Measurements from ENCODE around the gene TSHZ2.

DNA sequence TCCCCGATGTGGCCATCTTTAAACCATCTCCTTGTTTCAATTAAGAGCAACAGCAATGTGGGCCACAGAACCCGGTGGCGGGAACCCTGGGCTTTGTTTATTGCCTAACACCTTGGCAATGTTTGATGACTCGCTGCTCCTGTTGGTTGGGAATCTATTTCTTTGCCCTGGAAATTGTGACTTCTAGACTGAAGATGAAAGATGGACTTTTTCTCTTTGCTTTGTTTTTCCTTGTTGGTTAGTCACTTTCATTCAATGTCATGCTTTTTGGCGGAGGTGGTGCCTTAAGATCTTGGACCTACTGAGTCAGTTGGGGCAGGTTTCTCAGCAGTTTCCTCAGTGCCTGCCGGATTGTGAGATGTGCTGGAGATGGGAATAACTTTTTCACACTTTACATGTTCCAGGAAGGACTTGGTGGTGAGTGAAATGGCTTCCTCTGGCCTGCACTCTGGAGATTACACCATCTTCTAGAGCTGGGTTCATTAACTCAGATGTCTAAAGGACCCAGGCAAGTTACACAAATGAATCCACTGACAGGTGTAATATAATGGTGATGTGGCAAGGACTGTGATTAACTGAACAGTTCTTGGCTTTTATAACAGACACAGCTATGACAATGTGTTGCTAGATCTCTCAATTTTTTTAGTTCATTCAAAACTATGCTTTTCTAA lies 56.3 kb downstream of the TSHZ2 start:
- no peak for TF ChIP-seq POLR2AphosphoS5 (IDR thresholded peaks at IDR 0.05; ENCODE audit: low read depth, low read length)
- TF ChIP-seq, protein P1, sequence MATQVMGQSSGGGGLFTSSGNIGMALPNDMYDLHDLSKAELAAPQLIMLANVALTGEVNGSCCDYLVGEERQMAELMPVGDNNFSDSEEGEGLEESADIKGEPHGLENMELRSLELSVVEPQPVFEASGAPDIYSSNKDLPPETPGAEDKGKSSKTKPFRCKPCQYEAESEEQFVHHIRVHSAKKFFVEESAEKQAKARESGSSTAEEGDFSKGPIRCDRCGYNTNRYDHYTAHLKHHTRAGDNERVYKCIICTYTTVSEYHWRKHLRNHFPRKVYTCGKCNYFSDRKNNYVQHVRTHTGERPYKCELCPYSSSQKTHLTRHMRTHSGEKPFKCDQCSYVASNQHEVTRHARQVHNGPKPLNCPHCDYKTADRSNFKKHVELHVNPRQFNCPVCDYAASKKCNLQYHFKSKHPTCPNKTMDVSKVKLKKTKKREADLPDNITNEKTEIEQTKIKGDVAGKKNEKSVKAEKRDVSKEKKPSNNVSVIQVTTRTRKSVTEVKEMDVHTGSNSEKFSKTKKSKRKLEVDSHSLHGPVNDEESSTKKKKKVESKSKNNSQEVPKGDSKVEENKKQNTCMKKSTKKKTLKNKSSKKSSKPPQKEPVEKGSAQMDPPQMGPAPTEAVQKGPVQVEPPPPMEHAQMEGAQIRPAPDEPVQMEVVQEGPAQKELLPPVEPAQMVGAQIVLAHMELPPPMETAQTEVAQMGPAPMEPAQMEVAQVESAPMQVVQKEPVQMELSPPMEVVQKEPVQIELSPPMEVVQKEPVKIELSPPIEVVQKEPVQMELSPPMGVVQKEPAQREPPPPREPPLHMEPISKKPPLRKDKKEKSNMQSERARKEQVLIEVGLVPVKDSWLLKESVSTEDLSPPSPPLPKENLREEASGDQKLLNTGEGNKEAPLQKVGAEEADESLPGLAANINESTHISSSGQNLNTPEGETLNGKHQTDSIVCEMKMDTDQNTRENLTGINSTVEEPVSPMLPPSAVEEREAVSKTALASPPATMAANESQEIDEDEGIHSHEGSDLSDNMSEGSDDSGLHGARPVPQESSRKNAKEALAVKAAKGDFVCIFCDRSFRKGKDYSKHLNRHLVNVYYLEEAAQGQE (IDR thresholded peaks at IDR 0.05; ENCODE audit: low read depth), result no peak
- TF ChIP-seq, protein P2, sequence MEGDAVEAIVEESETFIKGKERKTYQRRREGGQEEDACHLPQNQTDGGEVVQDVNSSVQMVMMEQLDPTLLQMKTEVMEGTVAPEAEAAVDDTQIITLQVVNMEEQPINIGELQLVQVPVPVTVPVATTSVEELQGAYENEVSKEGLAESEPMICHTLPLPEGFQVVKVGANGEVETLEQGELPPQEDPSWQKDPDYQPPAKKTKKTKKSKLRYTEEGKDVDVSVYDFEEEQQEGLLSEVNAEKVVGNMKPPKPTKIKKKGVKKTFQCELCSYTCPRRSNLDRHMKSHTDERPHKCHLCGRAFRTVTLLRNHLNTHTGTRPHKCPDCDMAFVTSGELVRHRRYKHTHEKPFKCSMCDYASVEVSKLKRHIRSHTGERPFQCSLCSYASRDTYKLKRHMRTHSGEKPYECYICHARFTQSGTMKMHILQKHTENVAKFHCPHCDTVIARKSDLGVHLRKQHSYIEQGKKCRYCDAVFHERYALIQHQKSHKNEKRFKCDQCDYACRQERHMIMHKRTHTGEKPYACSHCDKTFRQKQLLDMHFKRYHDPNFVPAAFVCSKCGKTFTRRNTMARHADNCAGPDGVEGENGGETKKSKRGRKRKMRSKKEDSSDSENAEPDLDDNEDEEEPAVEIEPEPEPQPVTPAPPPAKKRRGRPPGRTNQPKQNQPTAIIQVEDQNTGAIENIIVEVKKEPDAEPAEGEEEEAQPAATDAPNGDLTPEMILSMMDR (IDR thresholded peaks at IDR 0.05 in 2 of 3, conservative IDR thresholded peaks at IDR 0.05 in 1 of 3; ENCODE audit: borderline replicate concordance in 1 of 3, insufficient read depth in 1 of 3, low read depth in 2 of 3, low read length in 2 of 3), result no peak
- TF ChIP-seq CBX3 (IDR thresholded peaks at IDR 0.05; ENCODE audit: low read depth), result no peak
- no peak for TF ChIP-seq MAX (IDR thresholded peaks at IDR 0.05)
- no peak for TF ChIP-seq POLR2A (IDR thresholded peaks at IDR 0.05; ENCODE audit: borderline replicate concordance, extremely low read depth, insufficient read depth, insufficient read length)
- TF ChIP-seq SP1 (IDR thresholded peaks at IDR 0.05; ENCODE audit: low read depth), result no peak
- TF ChIP-seq CEBPB (IDR thresholded peaks at IDR 0.05; ENCODE audit: low read depth), result no peak
- no peak for TF ChIP-seq RAD21 (IDR thresholded peaks at IDR 0.05; ENCODE audit: low read depth)
- TF ChIP-seq EZH2phosphoT487 (IDR thresholded peaks at IDR 0.05; ENCODE audit: borderline replicate concordance), result no peak
- TF ChIP-seq EZH2 (IDR thresholded peaks at IDR 0.05), result no peak
- TF ChIP-seq, protein P3, sequence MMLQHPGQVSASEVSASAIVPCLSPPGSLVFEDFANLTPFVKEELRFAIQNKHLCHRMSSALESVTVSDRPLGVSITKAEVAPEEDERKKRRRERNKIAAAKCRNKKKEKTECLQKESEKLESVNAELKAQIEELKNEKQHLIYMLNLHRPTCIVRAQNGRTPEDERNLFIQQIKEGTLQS (IDR thresholded peaks at IDR 0.05), result no peak
- TF ChIP-seq JUND (IDR thresholded peaks at IDR 0.05), result no peak
- TF ChIP-seq YY1 (IDR thresholded peaks at IDR 0.05; ENCODE audit: extremely low read depth, insufficient replicate concordance, low read depth, low read length), result no peak

All from HCT116 (cell line).